ENCODE measurements around the gene DNASE2B.

DNA sequence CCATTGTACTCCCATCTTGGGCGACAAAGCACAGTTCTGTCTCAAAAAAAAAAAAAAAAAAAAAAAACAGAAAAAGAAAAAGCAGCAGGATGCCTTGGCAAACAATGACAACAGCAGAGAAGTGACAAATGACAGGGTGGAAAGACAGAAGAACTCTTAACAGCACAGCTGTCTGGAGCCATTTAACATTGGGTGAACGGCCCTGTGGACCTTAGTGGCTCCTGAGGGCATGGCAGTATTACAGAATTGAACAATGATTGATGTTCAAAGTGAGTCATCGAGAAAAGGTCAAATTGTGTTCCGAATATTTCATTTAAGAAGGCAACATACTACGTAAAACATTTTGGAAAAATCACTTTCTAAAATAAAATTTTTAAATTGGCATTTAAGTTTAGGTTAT lies 30.0 kb downstream of the DNASE2B start:
- TF ChIP-seq, protein P1, sequence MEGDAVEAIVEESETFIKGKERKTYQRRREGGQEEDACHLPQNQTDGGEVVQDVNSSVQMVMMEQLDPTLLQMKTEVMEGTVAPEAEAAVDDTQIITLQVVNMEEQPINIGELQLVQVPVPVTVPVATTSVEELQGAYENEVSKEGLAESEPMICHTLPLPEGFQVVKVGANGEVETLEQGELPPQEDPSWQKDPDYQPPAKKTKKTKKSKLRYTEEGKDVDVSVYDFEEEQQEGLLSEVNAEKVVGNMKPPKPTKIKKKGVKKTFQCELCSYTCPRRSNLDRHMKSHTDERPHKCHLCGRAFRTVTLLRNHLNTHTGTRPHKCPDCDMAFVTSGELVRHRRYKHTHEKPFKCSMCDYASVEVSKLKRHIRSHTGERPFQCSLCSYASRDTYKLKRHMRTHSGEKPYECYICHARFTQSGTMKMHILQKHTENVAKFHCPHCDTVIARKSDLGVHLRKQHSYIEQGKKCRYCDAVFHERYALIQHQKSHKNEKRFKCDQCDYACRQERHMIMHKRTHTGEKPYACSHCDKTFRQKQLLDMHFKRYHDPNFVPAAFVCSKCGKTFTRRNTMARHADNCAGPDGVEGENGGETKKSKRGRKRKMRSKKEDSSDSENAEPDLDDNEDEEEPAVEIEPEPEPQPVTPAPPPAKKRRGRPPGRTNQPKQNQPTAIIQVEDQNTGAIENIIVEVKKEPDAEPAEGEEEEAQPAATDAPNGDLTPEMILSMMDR (IDR thresholded peaks at IDR 0.05): no peak
- no peak for TF ChIP-seq POLR2AphosphoS5 (IDR thresholded peaks at IDR 0.05)

Data from stomach (tissue), 4 donors.